GM18499 (cell line): ENCODE measurements around the gene TRPM3.

Source experiments
- ATAC-seq: cut with Tn5 transposase; IDR thresholded peaks from one replicate; pipeline ENCODE4 v1.9.1; 2021; ENCODE audit warnings: moderate number of reproducible peaks; ENCODE audit not compliant: insufficient read depth, unreplicated experiment

The TRPM3 gene

DNA sequence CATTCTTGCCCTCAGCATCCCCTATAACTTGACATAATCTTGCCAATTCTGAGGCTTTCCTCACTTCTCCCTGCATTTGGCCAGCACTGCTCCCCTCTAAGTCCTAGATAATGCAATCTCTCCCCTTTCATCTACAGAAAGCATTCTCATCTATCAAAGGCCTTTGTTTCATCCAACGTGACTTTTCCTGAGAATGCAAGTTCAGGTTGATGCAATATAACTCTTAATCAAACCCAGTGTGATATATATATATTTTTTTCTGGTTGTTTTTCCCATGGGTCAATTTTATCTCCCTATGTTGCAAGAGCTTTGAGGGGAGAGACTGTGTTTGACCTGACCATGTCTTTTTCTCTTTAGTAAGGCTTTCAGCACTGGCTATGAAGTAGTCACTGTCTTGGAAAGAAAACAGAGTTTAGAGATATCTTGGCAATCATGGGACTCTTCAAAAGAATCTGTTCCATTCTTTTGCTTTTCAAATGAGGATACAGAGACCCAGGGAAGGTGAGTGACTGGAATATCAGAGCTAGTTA is 268.6 kb downstream of the TRPM3 start:
- no peak for ATAC-seq

DNA sequence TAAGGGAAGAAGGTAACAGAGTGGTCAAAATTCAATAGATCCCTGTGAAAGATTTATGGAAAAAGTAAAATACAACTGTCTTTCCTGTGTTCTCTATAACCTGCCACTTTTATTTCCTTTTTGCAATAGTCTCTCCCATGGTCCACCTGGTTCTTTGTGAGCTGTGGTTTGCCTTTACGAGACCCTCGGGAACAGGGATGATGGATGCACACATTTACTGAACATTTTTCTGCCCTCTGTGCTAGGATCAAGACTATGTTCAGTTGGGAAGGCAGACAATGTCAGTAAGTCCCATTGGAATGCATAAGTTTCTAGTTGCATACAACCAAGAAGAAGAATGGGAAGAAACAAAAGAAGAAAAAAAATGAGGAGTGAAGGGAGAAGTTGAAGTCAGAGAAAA is 281.2 kb downstream of the TRPM3 start:
- ATAC-seq = no peak

DNA sequence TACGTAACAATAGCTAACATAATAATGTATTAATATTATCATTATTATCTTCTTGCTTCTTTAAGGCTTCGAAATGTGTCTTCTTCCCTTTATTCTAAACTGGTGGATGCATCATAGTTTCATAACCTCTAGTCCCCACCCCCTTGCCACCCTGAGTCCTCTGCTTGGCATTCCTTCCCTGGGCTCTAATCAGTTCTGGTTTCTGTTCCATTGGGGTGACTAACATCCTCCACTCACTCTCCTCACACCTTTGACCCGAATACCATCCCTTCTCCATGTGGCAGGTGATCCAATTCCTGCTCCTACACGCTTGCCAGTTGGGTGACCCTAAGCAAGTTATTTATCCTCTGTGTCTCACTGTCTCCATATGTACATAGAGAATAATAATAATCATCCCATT is 286.1 kb downstream of the TRPM3 start:
- no peak for ATAC-seq

DNA sequence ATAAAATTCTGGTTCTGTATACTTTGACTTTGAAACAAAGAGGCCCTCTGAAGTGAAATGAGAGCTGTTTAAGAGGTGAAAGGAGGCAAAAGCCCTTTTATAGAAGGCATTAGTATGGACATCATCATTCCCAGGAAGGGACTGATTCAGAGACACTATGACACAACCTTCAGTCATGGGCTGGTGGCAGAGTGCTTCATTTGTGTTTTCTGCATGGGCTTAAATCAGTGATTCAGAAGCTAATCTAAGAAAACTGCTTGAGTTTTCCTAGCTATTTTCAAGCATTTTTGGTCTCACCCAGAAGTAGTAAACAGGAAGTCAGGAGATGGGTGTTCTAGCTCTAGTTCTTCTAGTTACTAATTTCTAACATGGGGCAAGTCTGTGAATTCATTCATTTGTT is 288.9 kb downstream of the TRPM3 start:
- no peak for ATAC-seq

DNA sequence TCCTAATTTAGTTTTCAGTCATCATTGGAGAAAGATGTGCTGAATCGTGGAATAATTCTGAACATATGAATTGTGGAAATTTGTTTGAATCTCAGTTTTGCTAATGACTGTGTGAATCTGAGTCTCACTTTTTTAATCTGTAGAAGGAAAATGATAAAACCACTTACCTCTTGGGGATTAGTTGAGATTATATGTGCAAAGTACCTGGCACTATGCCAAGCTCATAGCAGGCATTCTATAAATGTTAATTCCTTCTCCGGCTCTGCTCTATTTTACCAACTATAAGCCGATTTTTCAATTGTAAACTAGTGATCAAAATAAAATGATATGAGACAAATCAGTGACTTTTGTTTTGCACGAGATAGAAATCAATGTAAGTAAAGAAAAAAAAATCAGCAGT is 290.8 kb downstream of the TRPM3 start:
- ATAC-seq = no peak

DNA sequence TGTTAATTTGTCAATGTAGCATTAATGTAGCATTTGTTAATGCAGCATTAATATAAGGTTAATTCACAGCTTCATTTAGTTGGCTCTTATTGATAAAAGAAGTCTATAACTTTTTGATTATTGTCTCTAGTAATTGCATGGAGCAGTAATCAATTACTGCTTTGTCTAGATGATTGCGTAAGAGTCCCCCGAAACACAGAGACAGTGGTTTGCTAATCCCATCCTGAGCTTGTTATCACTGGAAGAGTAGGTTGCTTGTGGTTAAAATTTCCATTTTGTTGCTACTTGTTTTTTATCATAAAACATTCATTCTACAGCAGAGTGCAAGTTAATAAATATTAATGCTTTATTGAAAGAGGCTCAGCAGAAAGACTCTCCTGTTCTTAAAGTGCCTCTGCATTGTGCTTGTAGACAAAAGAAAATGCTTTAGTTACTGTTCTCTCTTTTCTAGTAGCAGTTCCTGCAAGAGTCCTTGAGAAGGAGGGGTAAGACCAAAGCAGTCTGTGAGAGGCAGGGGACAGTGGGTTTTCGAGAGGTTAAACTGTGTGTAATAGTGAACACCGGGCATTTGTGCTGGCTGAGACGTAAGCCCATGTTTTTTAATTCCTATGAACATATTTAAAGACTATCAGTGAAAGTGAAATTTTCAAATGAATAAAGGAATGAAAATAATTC is 291.7 kb downstream of the TRPM3 start:
- no peak for ATAC-seq

DNA sequence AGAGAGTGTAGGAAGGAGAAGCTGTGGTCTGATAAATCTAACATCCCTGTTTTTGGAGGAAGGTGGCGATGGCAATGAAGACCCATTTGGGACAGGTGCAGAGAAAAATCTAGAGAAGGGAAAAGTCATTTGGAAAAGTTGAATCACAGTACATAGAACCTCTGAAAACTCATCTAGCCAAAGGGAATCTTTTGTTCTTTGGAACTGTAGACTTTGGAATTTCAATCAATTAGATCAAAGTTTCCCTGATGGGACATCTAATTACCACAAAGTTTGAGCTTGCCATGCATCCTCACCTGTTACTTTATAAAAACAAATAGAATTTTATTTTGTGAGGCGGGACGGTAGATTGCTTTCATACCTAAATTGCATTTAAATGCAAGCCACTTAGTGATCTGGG is 294.9 kb downstream of the TRPM3 start:
- ATAC-seq = no peak

DNA sequence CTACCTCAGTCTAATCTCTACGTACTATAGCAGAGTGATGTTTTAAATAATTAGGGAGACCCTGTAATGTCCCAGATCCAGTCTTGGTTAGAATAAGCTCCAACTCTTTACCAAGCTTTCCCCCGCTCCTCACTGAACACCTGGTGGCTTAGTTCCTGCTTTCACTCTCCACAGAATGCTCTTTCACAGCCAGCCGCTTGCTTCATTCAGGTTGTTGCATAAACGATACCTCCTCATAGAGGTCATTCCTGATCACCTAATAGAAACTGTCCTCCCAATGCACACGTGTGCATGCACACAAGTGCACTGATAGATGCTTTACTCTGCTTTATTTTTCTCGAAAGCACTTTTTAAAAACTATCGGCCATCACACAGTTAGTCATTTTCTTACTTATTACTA is 298.1 kb downstream of the TRPM3 start:
- ATAC-seq = no peak

DNA sequence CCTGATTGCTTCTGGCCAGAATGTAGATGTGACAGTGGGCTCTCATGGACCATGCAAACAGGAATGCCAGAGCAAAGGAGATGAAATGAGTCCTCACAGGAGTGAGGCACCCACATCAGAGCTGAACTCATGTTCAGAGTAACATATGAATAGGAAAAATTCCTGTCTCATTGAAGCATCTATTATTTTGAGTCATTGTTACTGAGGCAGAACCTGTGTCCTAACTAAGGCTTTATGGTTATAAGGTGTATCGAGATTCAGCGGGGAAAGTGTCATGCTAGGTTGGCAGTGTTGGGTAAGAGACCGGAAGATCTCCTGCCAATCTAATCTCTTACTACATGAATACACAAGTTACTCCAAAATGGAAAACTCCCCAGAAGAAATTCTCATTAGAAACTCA is 304.1 kb downstream of the TRPM3 start:
- no peak for ATAC-seq

DNA sequence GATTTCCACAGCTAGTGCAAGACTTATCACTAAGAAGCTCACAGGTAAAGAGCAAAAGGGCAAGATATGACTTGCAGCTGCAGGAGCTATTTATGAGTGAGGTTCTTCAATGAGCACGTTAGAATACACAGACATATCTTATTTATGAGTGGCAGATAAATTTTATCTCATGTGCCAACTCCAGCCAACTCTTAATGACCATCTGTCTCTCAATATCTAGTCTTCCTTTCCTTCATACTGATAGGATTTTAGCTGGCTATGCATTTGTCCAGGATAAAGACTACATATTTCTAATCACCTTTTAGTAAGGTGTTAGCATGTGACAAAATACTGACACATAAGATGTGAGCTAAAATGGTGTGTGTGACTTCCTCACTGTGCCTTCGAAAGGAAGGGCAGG is 304.5 kb downstream of the TRPM3 start:
- no peak for ATAC-seq

DNA sequence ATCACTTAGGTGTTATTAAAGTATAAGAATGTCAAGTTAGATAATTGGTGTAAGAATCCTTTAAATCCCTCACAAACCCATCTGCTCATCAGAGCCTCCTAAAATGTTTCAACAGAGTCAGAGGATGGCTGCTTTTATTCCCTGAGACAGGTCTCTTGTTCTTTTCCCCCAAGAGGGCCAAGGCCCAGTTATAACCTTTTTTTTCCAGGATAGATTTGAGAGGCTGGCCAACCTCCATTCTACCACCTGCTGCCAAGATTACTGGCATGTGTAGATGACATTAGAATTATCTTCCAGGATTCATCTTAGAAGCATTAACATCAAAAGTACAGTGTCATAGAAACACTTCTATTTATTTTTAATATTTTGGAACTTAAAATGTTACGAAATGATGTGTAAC is 305.1 kb downstream of the TRPM3 start:
- no peak for ATAC-seq

DNA sequence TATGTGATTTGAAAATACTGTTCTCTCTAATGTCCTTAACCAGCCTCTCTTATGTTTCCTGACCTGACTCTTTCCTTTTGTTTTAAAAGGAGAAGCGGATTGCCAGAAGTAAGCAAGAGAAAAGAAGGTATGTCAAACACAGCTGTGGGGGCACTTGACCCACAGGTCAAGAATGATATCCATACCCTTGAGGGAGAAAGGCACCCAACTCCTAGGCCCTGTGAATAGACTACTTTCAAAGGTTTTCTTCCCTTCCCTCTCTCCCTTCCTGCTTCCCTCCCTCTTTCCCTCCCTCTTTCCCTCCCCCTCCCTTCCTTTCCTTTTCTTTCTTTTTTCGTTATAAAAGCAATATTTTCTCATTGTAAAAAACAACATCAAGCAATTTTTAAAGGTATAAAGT is 306.8 kb downstream of the TRPM3 start:
- ATAC-seq = no peak

DNA sequence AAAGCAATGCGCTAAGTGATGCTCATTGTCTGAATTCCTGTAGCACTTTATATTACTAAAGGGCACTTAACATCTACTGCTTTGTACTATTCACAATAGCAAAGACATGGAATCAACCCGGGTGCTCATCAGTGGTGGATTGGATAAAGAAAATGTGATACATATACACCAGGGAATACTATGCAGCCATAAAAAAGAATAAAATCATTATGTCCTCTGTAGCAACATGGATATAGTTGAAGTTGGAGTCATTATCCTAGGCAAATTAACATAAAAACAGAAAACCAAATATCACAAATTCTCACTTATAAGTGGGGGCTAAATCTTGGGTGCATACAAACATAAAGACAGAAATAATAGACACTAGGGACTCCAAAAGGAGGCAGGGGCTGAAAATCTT is 308.3 kb downstream of the TRPM3 start:
- no peak for ATAC-seq

DNA sequence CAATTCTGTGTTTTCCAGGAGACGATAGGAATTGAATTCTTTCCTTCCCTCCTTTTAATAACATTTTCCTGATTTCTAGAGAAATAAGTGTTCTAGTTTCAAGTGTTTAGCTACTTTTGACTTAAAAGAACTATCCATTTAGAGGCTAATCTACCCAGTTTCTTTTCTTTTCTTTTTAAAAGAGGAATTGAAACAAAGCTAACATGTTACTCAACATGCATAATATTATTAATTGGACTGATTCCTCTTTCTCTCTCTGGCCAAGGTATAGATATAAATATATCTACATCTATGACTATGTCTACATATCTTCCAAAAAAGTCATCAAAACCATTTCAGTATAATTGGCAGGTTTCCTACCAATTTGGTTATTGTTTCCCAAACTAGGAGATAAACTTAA is 309.8 kb downstream of the TRPM3 start:
- ATAC-seq = no peak

DNA sequence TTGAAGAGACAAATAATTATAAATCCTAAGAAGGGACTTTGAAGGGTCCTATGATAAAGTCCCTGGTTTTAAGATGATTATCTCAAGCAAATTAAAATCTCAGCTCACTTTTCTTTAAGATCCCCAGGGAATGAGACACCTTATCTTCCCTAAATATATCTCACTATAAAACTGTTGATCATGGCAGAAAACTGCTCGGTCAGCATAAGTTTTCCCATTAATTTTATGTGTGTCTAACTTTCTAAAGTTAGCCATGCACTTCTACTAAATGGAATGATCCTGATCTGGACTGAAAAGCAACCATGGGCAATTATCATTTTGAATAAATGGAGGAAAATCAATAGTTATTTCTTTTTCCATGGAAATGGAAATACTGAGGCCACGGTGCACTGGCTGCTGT is 314.5 kb downstream of the TRPM3 start:
- no peak for ATAC-seq

DNA sequence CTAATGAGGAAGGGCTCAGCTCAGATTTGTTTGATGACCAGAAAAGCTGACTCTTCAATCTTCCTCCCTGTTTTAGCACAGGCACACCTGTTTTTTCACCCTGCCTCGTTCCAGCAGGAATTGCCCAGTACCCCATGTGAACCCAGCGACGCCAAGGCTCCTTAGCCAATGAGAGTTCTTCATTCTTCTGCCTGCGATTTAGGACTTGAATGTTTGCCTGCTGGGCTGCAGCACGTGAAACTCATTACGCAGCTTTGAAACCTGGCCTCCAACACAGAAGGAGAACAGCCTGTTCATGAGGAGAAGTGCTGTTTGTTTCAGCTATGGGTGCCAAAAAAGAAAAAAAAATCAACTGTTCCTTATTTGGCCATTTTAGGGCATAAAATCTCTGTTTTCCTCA is 315.5 kb downstream of the TRPM3 start:
- ATAC-seq = no peak

DNA sequence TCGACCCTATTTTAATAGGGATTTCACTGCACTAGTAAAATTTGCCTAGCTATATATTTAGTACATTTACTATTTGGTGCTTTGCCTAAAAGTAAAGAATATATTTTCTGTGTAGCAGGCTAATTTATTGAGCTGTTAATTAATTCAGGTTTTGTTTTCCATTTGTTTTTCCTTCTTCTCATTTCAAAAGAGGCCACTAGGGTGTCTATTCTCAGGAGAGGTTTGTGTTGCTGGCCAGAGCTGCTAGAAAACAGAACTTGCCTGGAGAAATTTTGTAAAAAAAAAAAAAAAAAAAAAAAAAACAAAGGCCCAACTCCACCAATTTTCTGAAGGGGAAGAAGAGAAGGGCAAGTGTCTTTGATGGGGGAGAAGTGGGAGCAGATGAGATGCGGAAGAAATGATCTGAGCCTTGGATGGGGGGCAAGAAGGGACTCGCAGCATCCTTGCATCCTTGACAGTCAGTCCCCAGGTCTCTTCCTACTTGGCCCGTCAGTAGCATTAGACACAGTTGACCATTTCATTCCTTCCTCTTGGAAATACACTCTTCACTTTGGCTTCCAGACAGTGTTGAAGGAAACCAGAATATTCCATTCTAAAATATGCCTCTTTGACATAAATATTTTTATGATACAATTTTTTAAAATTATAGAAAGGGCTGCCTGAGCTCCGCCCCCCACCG is 318.5 kb downstream of the TRPM3 start:
- no peak for ATAC-seq

DNA sequence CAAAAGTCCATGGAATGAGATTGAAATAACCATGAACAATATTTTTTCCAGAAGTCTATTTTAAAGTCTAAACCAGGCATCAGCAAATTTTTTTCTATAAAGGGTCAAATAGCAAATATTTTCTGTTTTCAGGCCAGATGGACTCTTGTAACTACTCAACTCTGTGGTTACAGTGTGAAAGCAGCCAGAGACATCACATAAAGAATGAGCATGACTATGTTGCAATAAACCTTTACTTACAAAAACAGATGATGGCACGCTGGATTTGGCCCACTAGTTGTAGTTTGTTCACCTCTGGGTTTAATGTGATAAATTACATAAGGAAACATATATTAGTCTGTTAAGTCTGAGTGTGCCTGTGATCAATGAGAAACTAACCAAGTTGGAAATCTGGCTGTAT is 319.2 kb downstream of the TRPM3 start:
- ATAC-seq = no peak

DNA sequence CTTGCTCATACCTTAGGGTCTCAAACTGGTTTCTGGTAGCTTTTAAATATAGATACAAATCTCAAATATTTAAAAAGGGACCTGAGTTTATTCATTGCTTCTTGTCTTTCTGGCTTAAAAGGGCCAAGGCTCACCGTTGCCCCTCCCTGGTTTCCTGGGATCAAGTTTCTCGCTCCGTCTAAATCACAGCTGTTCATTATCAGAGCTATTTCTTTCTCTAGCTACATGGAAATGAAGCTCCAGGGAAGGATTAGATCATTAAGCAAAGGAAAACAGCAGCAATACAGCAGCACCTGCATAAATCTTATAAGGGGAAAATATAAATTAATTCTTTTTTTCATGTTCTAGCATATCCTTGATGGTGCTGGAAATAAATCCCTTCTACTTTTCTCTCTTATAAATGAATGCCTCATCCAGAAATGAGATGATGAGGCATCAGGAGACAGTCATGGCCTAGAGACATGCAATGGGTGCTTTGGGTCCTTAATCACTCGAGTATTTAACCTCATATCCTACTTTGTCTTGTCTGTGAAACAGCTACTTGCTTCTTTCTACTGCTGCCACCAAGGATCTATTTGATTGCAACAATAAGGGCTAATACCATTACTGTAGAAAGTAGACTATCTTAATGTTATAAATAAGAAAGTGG is 320.1 kb downstream of the TRPM3 start:
- ATAC-seq = no peak

DNA sequence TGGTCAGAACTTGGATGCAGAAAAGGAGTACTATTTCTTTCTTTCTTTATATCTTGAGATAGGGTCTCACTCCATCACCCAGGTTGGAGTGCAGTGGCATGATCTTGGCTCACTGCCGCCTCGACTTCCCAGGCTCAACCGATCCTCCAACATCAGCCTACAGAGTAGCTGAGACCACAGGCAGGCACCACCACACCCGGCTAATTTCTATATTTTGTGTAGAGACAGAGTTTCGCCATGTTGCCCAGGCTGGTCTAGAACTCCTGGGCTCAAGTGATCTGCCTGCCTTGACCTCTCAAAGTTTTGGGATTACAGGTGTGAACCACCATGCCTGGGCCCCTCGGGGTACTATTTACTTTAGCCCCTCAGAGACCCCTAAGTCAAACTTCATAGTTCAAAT is 323.4 kb downstream of the TRPM3 start:
- no peak for ATAC-seq

DNA sequence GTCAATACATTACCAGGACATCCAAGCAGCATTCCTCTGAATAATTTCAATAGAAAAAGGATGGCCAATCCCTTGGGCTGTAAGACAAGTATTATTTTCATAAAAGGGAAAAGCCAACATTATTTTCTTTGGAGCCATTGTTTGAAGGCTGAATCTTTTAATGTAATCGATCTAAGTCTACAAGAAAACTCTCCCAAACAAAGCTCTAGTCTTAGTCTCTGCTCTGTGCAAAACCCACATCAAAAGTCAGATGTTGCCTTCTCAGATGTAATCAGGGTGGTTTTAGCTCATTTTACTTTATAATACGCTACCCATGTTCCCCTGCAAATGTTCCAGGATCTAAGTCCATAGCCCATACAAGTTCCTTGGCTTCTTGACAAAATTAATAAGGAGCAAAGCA is 325.6 kb downstream of the TRPM3 start:
- no peak for ATAC-seq

DNA sequence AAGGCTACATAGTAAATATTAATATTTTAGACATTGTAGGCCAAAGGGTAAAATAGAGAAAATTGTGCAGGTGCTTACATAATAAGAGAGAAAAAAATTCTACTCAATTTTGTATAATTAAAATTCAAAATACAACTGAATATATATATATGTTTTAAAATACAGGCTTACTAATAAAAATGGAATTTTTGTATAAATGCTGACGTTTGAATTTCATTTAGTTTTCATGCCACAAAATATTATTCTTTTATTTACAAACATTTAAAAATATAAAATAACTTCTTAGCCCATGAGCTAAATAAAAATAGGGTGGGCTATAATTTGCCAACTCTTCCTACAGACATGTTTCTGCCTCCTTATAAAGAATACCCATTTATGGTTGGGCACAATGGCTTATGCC is 328.6 kb downstream of the TRPM3 start:
- no peak for ATAC-seq
